CD4-positive, alpha-beta T cell (primary cell): ENCODE measurements around the gene GIMAP1. TPM values are rescaled to one million over a fixed set of nuclear protein-coding genes. Genes with fewer than 3 reads are reported as not detected.

Experiments
- ATAC-seq: fragments of 200-7000 bp; cut with Tn5 transposase; one replicate; pipeline ENCODE4 v1.10.0; 2022; ENCODE audit warnings: mild to moderate bottlenecking; ENCODE audit not compliant: poor library complexity
- CTCF ChIA-PET: fragments of 350-600 bp; sonication (Branson Sonifier 250); formaldehyde crosslinking; loops from one replicate; lab custom pipeline; 2021; ENCODE audit warnings: antibody characterized with exemption, inconsistent platforms; lab: Charles Lee
- POLR2A ChIA-PET: fragments of 350-600 bp; sonication (Branson Sonifier 250); formaldehyde crosslinking; loops from one replicate; lab custom pipeline; 2021; ENCODE audit warnings: antibody characterized with exemption, inconsistent platforms; lab: Charles Lee
- DNase-seq, 14 experiments: peaks; one replicate each; pipeline ENCODE4 v3.0.0-alpha.2; 2013 to 2020; ENCODE audit warnings: mixed read lengths in 2 of 14
- H3K27ac ChIP-seq, 2 donors: one replicate each; pipeline versions ENCODE4 v1.5.1 to v1.7.0; 2013; ENCODE audit warnings: low read length in 2 of 2, low read depth in 1 of 2, mild to moderate bottlenecking in 1 of 2
- H3K27me3 ChIP-seq, 2 experiments: 1 replicate in 1 of 2; 2 replicates in 1 of 2; pipeline versions ENCODE4 v1.6.1 to v1.7.0; 2013; ENCODE audit warnings: low read length in 2 of 2, control low read depth in 1 of 2, mild to moderate bottlenecking in 1 of 2, moderate library complexity in 1 of 2; ENCODE audit not compliant: insufficient read depth in 2 of 2, control insufficient read depth in 1 of 2
- H3K36me3 ChIP-seq: one replicate; pipeline ENCODE4 v1.6.1; 2013; ENCODE audit warnings: low read length, control low read depth; ENCODE audit not compliant: insufficient read depth
- H3K4me1 ChIP-seq: one replicate; pipeline ENCODE4 v1.6.1; 2013; ENCODE audit warnings: low read length, control low read depth; ENCODE audit not compliant: insufficient read depth
- H3K4me3 ChIP-seq: one replicate; pipeline ENCODE4 v1.5.1; 2013; ENCODE audit warnings: mild to moderate bottlenecking, low read length, moderate library complexity
- H3K9me3 ChIP-seq, 2 experiments: 1 replicate in 1 of 2; 2 replicates in 1 of 2; pipeline versions ENCODE4 v1.6.1 to v1.7.0; 2013; ENCODE audit warnings: low read length in 2 of 2, mild to moderate bottlenecking in 2 of 2, control low read depth in 1 of 2, moderate library complexity in 1 of 2; ENCODE audit not compliant: control insufficient read depth in 1 of 2, insufficient read depth in 1 of 2
- H3K27ac Mint-ChIP-seq: one replicate; pipeline ENCODE4 v1.8.0; 2020; ENCODE audit warnings: mixed read lengths
- H3K27me3 Mint-ChIP-seq: one replicate; pipeline ENCODE4 v1.8.0; 2021; ENCODE audit warnings: mixed read lengths
- H3K36me3 Mint-ChIP-seq: one replicate; pipeline ENCODE4 v1.8.0; 2021; ENCODE audit warnings: low read depth, mixed read lengths
- H3K4me1 Mint-ChIP-seq: one replicate; pipeline ENCODE4 v1.8.0; 2021; ENCODE audit warnings: low read depth, mixed read lengths
- H3K4me3 Mint-ChIP-seq: one replicate; pipeline ENCODE4 v1.8.0; 2020; ENCODE audit warnings: mild to moderate bottlenecking, mixed read lengths
- H3K9me3 Mint-ChIP-seq: one replicate; pipeline ENCODE4 v1.8.0; 2020; ENCODE audit warnings: mixed read lengths
- CTCF ChIP-seq: fragments of 200-600 bp; IDR thresholded peaks from one replicate; pipeline ENCODE4 v1.8.0; 2022; ENCODE audit warnings: antibody characterized with exemption, mild to moderate bottlenecking
- intact Hi-C, 2 experiments: fragments of 100-400 bp; cut with DNase I in 1 of 2; cut with micrococcal nuclease in 1 of 2; formaldehyde crosslinking; loops; one replicate each; pipeline versions ENCODE4 v1.15.1 to v1.9.0; 2023 to 2025; cut with DNase I, micrococcal nuclease
- total RNA-seq, 174 experiments: library from RNA in 2 of 174; stranded (reverse) in 2 of 174; gene quantifications; one replicate each; pipeline ENCODE4 v1.2.3 and lab custom pipeline; 2021 to 2026

The GIMAP1 gene
- total RNA-seq, 2 experiments from 2014 or later = 8.0 to 8.1 TPM

GRCh38 chr7:150685219-150686029, 31.0 kb upstream of the GIMAP1 start, which contains the start of gene GIMAP2:
Gene GIMAP2 (plus strand): TSS chr7:150685706. CDS start chr7:150687060, 1,354 bp downstream.
- peak within 1 kb of the TSS; percentile 100 for H3K4me3 Mint-ChIP-seq
- H3K9me3 Mint-ChIP-seq = peaks cover 11% of the 10 kb centered on the region
- ATAC-seq (peak; percentile 86), DNase-seq (peak in 9 of 14 experiments; percentile 22 to 81 (median 48))
- ChIA-PET POLR2A (interaction anchor here (0.5 to 4.5 kb wide), 33 partner anchors 9 to 279 kb away, joined by 3 to 63 read pairs (median 8); partner anchors contain the start of genes GIMAP1, GIMAP4, GIMAP5 and GIMAP6), CTCF (interaction anchor here (1.2 to 2.7 kb wide), 13 partner anchors 9 to 236 kb away, joined by 3 to 14 read pairs (median 4); partner anchors contain the start of gene GIMAP6)
- H3K4me3 ChIP-seq = peak within 1 kb of the TSS; percentile 80
- no peak for TF ChIP-seq CTCF
- no peaks in the 10 kb centered on the region for H3K27me3 ChIP-seq
- no peaks in the 10 kb centered on the region for H3K27me3 Mint-ChIP-seq
- intact Hi-C loops = loop anchor here (2.0 to 5.0 kb wide), 8 partner anchors 17 to 235 kb away; partner anchors contain the start of genes GIMAP4 (in 1 of the 2), GIMAP5 (in 1 of the 2), GIMAP6 (in 1 of the 2) and GIMAP7 (in 1 of the 2)
- H3K36me3 Mint-ChIP-seq = peaks cover 95% of the 10 kb centered on the region
- peaks cover 22% of the 10 kb centered on the region for H3K36me3 ChIP-seq
- peaks cover 44% of the 10 kb centered on the region for H3K4me1 ChIP-seq
- H3K9me3 ChIP-seq = peaks cover 10 to 22% of the 10 kb centered on the region in 2 experiments
- H3K4me1 Mint-ChIP-seq = peaks cover 85% of the 10 kb centered on the region
- peak within 1 kb of the TSS; percentile 78 to 95 for H3K27ac ChIP-seq
- peak within 1 kb of the TSS; percentile 100 for H3K27ac Mint-ChIP-seq

- ChIA-PET CTCF (interaction anchor here (1.1 to 2.7 kb wide), 15 partner anchors 8 to 237 kb away, joined by 3 to 14 read pairs (median 4); partner anchors contain the start of gene GIMAP6), POLR2A (interaction anchor here (0.7 to 4.5 kb wide), 34 partner anchors 9 to 237 kb away, joined by 3 to 63 read pairs (median 7); partner anchors contain the start of genes GIMAP1, GIMAP4, GIMAP5 and GIMAP6)
- Mint-ChIP-seq H3K27me3 (no peaks in the 10 kb centered on the region), H3K4me1 (peaks cover 86% of the 10 kb centered on the region), H3K9me3 (peaks cover 15% of the 10 kb centered on the region), H3K36me3 (peaks cover 95% of the 10 kb centered on the region), H3K27ac (peak overlapping the region; percentile 100), H3K4me3 (peak overlapping the region; percentile 100)
- Histone ChIP-seq H3K27me3 (no peaks in the 10 kb centered on the region), H3K4me3 (peak overlapping the region; percentile 80), H3K9me3 (peaks cover 10 to 29% of the 10 kb centered on the region in 2 experiments), H3K4me1 (peaks cover 48% of the 10 kb centered on the region), H3K36me3 (peaks cover 29% of the 10 kb centered on the region), H3K27ac (peak overlapping the region; percentile 78 to 95)
- TF ChIP-seq CTCF = no peak
- intact Hi-C loops = loop anchor here (2.0 to 5.0 kb wide), 5 partner anchors 51 to 119 kb away; partner anchors contain the start of genes GIMAP4 (in 1 of the 2), GIMAP5 (in 1 of the 2) and GIMAP6 (in 1 of the 2)
- ATAC-seq = peak; percentile 50
- DNase-seq = peak in 8 of 14 experiments; percentile 23 to 54 (median 40)
Measured at GRCh38 chr7:150686030-150686631, 30.3 kb upstream of the GIMAP1 start.

- ChIA-PET CTCF (interaction anchor here (0.8 to 2.0 kb wide), 2 partner anchors 27 to 120 kb away, joined by 4 read pairs; no protein-coding TSS in a partner anchor), POLR2A (interaction anchor here (0.7 to 4.5 kb wide), 6 partner anchors 11 to 122 kb away, joined by 3 to 63 read pairs (median 4); partner anchors contain the start of gene GIMAP4)
- H3K27ac ChIP-seq = peak overlapping the region; percentile 2 to 95
- H3K4me3 ChIP-seq = peak overlapping the region; percentile 80
- ATAC-seq (no peak), DNase-seq (no peak)
- peaks cover 95% of the 10 kb centered on the region for H3K36me3 Mint-ChIP-seq
- peaks cover 46% of the 10 kb centered on the region for H3K36me3 ChIP-seq
- peak overlapping the region; percentile 100 for H3K4me3 Mint-ChIP-seq
- peaks cover 79% of the 10 kb centered on the region for H3K4me1 Mint-ChIP-seq
- H3K27me3 ChIP-seq = no peaks in the 10 kb centered on the region
- no peaks in the 10 kb centered on the region for H3K27me3 Mint-ChIP-seq
- TF ChIP-seq CTCF = no peak
- H3K4me1 ChIP-seq = peaks cover 53% of the 10 kb centered on the region
- H3K27ac Mint-ChIP-seq = peak overlapping the region; percentile 100
- intact Hi-C loops = loop anchor here (5.0 kb wide), 4 partner anchors 49 to 121 kb away; partner anchors contain the start of genes GIMAP4 (in 1 of the 2) and GIMAP5 (in 1 of the 2)
- H3K9me3 ChIP-seq = peaks cover 26 to 47% of the 10 kb centered on the region in 2 experiments
- peaks cover 15% of the 10 kb centered on the region for H3K9me3 Mint-ChIP-seq
Measured at GRCh38 chr7:150688630-150689029, 27.8 kb upstream of the GIMAP1 start.
